Activated naive CD4-positive, alpha-beta T cell treated with Interleukin-2 at 50 U/mL for 16 hours (primary cell): ENCODE results near the gene PLCB3.

Experiments used
- DNase-seq: peaks from one replicate; pipeline ENCODE4 v3.0.0-alpha.2; 2020

PLCB3 gene

DNA sequence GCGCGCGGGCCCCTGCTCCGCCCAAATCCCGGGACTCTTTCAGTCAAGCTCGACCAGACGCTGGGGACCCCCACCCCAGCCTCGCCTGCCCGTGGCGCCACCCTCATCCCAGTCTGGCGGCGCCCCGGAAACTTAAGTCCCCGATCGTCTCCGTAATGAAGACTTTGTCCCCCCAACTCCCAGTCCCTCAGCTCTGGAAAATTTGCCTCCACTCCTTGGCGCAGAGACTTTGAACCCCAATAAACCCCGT, 348 bp downstream of the PLCB3 start:
- no peak for DNase-seq

DNA sequence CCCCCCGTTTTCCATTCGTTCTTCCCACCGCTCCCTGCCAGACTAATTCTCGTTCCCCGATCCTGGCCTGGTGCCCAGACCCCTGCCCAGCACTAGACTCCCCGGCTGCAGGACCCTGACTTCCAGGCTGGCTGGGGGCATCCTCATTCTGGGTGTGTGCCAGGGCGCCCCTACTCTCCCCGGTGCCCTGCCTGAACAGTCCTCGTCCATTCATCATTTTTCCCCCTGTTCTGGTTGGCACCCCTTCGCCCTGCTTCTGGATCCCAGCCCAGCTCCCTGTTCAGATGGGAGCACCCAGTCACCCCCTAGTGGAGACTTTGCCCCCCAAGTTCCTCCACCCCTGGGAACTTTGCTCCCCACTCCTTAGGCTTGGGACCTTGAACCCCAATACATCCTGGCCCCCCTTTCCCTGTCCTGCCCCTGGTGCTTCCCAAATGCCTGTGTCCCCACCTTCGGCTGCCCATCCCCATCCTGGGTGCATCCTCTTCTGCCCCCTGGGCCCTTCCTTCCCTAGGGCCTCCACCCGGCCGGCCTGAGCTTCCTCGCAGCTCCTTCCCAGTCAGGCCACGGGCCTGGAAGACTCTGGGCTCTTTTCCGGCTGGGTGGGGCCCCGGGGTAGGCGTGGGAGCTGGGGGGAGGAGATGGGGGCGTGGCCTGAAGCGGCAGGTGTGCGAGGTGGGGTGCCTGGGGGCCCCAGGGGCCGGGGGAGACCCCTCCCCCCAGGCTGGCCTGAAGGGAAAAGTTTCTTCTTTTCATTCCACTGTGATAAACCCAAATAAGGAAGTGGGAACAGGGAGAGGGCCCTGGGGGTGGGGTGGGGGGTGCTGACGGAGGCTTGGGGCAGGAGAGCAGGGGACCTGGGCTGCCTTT, 908 bp downstream of the PLCB3 start:
- DNase-seq, result peak; percentile 20

DNA sequence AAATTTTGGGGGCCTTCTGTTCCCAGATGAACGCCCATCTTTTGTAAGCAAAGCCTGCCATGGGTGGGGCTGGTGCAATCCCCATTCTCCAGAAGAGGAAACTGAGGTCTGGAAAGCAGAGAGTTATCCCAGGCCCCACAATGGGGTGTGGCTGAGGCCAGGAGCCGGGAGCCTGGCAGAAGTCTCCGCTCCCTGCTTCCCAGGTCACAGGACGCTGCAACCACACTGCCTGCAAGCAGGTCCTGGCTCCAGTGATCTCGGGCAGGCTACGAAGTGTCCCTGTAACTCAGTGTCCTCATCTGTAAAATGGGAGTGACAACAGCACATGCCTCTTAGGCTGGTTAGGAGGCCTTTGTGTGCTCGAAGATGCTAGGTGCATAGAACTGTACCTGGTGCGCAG, 1.7 kb downstream of the PLCB3 start:
- no peak for DNase-seq

DNA sequence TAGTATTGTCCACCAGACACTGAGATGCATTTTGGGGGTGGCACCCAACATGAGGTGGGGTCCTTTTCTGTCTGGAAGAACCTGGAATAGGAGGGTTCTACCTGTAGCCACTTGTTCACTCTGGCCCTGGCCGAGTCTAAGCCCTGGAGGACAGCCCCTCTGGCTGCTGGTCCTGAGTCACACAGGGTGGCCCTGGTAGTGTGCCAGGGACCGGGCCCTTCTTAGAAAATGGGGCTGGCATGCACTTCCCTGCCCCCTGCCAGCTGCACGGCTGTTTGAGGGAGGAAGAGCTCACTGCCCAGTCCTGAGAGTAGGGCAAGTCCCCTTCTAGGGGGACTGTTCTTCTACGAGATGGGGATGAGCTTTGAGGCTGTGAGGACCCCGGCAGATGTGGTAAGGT, 2.2 kb downstream of the PLCB3 start:
- DNase-seq, result no peak

DNA sequence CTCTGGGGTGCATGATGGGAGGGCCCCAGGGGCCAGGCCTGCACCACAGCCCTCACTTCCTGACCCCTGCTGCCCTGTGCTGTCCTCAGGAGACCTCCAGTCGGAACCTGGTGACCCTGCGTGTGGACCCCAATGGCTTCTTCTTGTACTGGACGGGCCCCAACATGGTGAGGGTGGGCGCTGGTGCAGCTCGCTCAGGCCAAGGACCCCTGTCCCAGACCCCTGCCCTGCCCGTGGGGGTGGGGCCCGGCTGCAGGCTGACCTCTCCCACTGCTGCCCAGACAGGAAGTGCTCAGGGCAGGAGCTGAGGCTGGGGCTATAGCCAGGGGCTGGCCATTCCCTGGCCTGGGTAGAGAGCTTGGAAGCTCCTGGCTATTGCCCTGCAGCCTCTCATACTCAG, 3.0 kb downstream of the PLCB3 start:
- no peak for DNase-seq

DNA sequence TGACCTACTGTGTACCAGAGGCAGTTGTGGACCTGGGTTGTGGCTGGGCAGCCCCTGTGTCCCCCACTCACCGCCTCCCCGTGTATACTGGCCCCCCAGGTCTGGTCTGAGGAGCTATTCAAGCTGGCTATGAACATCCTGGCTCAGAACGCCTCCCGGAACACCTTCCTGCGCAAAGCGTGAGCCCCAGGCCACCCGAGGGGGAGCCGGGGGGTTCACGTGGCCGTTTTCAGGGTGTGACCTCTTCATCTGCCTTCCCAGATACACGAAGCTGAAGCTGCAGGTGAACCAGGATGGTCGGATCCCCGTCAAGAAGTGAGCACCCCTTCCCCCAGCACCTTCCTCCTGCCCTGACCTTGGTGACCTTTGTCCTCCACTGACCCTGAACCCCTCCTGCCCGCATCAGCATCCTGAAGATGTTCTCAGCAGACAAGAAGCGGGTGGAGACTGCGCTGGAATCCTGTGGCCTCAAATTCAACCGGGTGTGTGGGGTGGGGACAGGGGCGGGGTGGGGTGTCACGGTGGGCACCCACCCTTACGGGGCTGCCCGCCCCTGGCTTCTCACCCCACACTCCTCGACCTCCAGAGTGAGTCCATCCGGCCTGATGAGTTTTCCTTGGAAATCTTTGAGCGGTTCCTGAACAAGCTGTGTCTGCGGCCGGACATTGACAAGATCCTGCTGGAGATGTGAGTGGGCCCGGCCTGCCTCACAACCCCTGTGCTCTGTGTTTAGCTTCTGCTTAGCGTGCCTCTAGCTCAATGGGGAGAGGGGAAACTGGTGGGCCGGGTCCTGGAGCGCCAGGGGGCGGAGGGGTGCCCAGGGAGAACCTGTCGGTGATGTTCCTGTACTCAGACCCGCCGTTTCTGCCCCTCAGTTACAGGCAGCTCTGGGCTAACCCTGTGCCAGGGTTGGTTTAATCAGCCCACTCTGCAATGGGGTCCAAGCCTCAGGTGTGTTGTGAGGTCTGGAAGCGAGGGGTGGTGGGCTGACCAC, 4.1 kb downstream of the PLCB3 start:
- no peak for DNase-seq

DNA sequence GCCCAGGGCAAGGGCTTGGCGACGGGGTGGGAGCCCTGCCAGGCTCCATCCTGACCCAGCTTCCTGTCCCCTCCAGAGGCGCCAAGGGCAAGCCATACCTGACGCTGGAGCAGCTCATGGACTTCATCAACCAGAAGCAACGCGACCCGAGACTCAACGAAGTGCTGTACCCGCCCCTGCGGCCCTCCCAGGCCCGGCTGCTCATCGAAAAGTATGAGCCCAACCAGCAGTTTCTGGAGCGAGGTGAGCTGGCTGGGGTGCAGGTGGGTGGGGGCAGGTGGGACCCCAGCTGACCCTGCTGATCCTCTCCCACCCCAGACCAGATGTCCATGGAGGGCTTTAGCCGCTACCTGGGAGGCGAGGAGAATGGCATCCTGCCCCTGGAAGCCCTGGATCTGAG, 5.0 kb downstream of the PLCB3 start:
- DNase-seq, result no peak

DNA sequence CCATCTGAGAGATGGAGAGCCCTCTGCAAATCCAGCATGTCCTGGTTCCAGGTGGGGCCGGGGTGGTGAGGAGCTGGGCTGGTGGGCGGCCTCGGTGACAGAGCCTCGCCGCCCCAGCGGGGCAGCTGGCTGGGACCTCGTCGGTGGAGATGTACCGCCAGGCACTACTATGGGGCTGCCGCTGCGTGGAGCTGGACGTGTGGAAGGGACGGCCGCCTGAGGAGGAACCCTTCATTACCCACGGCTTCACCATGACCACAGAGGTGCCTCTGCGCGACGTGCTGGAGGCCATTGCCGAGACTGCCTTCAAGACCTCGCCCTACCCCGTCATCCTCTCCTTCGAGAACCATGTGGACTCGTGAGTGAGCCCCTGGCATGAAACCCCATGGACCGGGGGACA, 7.0 kb downstream of the PLCB3 start:
- DNase-seq, result no peak

DNA sequence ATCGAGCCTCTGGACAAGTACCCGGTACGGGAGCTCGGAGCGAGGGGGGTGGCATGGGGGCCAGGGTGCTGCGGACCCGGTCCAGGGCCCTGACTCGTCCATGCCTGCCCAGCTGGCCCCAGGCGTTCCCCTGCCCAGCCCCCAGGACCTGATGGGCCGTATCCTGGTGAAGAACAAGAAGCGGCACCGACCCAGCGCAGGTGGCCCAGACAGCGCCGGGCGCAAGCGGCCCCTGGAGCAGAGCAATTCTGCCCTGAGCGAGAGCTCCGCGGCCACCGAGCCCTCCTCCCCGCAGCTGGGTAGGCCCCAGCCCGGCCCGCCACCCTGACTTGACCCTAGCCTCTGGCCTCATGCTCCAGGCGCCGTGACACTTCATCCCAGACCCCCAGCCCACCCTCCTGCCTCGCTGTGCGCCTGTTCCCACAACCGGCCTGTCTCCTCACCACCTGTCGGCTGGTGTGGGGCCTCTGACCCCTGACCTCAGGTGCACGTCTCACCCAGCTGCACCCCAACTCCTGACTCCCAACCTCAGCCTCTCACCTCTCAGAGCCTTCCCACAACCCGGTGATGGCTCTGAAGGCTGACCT, 7.7 kb downstream of the PLCB3 start:
- no peak for DNase-seq

DNA sequence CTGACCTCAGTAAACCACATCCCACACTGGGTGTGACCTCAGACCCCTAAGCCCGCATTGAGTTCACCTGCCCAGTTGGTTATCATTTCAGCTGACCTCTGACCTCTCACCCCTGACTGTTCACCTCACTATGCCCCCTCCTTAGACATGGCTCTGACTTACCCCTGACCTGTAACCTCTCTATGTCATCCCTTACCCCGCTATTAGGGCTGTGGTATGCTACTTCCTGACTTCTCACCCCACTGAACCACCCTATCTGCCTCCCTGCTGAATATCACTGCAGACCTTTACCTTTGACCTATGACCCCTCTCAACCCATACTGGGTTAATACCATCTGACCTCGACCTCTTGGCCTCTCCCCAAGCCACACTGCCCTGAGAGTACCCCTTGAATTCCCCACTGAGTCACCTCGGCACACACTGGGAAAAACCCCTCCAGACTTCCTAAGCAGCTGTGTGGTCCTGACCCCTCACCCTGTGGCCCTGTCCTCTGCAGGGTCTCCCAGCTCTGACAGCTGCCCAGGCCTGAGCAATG, 8.3 kb downstream of the PLCB3 start:
- DNase-seq, result no peak

DNA sequence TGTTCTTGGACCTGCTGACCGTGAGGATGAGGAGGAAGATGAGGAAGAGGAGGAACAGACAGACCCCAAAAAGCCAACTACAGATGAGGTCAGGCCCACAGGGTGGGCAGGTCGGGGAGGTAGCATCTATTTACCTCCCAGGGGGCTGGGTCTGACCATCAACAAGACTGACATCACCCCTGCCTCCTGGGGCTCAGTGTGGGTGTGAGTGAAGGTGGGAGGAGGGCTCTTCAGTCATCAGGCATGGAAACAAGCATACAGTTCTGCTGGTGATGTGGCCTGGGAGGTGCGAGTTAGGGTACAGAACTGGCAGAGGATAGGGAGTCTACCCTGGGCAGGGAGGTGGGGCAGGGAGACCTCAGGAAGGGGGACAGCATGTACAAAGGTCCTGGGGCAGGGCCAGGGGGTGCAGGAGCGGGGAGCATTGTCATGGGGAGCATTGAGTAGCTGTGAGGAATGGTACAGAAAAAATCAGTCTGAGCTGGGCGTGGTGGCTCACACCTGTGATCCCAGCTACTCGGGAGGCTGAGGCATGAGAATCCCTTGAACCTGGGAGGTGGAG, 8.9 kb downstream of the PLCB3 start:
- DNase-seq, result no peak

DNA sequence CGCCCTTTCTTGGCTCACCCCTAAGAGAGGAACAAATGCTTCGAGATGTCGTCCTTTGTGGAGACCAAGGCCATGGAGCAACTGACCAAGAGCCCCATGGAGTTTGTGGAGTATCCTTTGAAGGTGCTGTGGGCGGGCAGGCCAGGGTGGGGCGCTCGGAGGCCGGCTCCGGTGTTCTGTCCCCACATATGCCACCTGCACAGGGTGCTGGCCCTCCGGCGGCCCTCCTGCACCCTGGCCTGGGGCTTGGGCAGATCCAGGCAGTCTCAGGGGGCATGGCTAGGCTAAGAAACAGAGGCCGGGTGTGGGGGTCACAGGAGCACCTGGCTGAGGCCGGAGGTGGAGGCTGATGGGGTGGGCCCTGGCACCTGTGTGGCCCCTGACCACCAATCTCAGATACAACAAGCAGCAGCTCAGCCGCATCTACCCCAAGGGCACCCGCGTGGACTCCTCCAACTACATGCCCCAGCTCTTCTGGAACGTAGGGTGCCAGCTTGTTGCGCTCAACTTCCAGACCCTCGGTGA, 10.3 kb downstream of the PLCB3 start:
- DNase-seq, result no peak

DNA sequence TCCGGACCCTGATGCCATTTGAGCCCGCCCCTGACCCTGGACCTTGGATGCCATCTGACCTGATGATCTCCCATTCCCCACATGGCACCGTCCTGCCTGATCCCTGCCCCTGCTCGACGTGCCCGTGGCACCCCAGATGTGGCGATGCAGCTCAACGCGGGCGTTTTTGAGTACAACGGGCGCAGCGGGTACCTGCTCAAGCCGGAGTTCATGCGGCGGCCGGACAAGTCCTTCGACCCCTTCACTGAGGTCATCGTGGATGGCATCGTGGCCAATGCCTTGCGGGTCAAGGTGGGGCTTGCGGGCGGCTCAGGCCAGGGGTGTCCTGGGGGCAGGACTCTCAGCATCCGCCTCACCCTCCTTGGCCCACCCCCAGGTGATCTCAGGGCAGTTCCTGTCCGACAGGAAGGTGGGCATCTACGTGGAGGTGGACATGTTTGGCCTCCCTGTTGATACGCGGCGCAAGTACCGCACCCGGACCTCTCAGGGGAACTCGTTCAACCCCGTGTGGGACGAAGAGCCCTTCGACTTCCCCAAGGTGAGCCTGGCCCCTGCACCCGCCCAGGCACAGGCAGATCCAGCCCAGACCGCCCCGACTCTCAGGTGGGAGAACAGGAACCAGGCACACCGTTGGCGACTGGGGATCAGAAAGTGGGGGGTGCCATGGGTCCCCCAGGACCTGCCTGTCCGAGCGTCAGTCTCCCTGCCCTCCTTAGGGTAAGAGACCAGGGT, 11.1 kb downstream of the PLCB3 start:
- no peak for DNase-seq

DNA sequence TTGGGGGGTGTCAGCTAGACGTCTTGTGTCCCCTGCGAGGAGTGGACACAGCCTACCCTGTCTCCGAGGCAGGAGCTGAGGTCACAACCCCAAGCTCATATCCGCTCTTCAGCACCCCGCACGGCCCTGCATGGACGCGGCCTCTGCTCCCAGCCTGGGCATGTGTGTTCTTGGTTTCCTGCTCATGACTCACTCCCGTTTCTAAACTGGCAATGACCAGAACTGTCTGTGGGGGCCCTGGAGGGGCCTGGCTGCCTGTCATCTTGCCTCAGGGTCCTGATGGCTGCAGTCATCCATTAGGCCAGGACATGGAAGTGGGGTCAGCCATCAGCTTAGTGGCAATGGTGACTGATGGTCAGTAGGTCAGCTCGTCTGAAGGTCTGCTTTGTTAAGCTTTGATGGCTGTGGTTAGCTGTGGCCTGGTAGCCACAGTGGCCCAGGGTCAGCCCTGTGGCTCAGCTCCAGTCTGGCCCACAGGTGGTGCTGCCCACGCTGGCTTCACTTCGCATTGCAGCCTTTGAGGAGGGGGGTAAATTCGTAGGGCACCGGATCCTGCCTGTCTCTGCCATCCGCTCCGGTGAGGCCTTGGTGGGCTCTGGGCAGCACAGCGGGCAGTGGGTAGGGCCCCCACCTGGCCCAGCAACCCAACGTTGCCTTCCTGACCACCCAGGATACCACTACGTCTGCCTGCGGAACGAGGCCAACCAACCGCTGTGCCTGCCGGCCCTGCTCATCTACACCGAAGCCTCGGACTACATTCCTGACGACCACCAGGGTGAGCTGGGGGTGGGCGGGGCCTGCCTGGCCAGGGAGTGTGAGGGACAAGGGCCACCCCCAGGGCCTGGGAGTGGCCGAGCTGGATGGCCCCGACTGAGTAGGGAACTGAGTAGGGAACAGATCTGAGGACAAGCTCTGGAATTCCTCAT, 12.0 kb downstream of the PLCB3 start:
- DNase-seq, result no peak

DNA sequence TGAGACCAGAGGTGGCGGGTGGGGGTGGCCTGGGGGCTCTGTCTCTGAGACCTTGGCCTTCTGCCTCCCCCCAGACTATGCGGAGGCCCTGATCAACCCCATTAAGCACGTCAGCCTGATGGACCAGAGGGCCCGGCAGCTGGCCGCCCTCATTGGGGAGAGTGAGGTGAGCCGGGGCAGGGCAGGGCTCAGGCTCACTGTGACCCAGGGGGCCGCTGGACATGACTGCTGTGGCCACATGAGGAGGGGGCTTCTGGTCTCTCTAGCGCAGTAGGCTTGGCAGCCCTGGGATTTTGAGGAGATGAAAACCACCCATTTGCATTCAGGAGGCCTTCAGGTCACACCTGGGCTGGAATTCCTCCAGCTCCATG, 12.6 kb downstream of the PLCB3 start:
- no peak for DNase-seq

DNA sequence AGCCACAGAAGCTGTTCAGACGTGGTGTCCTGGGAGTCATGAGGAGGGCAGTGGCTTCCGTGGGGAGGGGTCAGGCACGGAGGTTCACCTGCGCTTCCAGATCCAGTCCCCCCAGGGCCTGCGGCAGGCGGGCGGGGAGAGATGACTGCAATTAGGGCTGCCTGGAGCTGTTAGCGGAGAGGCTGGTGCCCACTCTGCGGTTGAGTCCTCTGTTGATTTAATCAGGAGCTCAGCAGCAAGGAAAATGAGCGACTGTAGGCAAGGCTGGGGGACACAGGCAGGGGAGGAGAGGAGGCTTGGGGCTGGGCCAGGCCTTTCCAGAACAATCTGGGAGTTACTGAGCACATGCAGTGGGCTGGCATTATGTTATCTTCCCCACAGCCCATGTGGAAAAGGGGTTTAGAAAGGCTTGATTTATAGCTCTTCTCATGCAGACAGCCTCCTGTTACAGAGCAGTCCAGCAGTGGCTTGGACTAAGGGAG, 13.1 kb downstream of the PLCB3 start:
- no peak for DNase-seq

DNA sequence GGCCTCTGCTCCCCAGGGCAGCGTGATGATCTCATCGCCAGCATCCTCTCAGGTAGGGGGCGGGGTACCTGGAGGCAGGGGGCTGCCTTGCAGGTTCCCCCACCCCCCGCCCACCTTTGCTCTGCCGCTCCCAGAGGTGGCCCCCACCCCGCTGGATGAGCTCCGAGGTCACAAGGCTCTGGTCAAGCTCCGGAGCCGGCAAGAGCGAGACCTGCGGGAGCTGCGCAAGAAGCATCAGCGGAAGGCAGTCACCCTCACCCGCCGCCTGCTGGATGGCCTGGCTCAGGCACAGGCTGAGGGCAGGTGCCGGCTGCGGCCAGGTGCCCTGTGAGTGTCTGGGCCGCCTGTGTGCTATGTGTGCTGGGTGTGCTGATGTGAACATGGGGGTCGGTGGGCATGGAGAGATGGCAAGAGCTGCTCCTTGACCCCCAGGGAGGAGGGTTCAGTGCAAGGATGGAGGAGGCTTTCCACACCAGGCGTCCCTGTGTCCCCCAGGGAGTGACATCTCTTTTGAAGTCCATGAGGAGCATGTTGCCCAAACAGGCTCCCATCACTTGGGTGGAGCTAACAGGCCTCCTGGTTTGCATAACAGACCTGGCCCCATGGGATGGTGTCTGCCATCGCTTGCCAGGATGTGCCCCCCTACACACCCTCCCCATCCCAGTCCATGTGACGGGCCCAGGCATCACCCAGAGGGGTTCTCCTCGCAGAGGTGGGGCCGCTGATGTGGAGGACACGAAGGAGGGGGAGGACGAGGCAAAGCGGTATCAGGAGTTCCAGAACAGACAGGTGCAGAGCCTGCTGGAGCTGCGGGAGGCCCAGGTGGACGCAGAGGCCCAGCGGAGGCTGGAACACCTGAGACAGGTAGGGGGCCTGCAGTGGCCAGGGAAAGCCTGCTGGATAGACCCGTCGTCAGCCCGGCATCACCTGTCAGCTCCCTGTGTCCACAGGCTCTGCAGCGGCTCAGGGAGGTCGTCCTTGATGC, 14.1 kb downstream of the PLCB3 start:
- DNase-seq, result no peak

DNA sequence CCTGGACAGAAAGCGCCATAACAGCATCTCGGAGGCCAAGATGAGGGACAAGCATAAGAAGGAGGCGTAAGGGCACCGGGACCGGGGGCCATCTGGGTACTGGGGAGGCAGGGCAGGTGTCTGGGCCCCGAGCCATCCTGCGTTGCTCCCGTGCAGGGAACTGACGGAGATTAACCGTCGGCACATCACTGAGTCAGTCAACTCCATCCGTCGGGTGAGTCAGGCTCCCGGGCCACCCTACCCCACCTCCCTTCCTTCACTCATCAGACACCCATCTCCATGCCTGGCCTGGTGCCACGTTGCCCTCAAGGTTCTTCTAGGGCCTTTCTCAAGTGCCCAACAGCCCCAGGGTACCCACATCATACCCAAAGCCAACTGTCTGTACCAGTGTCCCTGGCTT, 15.0 kb downstream of the PLCB3 start:
- DNase-seq, result no peak

DNA sequence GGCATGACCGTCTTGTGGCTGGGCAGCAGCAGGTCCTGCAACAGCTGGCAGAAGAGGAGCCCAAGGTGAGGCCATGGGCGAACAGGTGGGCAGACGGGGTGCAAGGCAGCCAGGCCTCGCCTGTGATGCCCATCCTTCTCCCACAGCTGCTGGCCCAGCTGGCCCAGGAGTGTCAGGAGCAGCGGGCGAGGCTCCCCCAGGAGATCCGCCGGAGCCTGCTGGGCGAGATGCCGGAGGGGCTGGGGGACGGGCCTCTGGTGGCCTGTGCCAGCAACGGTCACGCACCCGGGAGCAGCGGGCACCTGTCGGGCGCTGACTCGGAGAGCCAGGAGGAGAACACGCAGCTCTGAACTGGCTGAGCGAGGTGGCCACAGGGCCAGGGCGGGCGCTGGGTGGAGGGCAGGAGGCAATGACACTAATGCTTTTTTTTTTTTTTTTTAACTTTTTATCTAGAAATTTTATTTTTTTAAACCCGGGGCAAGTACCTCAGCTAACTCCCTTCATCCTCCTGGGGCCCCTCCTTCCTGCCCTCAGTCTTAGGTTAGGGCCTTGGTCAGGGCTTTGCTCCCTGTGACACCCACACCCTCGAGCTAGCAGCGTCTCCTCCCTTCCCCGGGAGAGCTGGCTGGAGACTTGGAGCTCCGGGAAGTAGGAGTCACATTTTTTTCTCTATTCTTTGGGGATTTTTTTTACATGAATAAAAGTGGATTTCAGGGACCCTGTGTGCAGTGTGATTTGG, 16.0 kb downstream of the PLCB3 start:
- DNase-seq, result no peak
